GM19035 (cell line): ENCODE results near the gene CX3CR1.
"Not testable (repeated sequence)": the region's sequence is repeated elsewhere in the genome, so short reads cannot be mapped to it uniquely, and the experiment has no call there.

ENCODE experiments used
- ATAC-seq: cut with Tn5 transposase; IDR thresholded peaks from one replicate; pipeline ENCODE4 v1.9.1; 2021; ENCODE audit not compliant: unreplicated experiment

Gene CX3CR1

GRCh38 chr3:39268549-39268900 is 11.3 kb downstream of the CX3CR1 start:
- no peak for ATAC-seq

- ATAC-seq, result no peak
Observed at GRCh38 chr3:39267631-39268548, 11.9 kb downstream of the CX3CR1 start.

- no peak for ATAC-seq
Observed at GRCh38 chr3:39264053-39264452, 15.8 kb downstream of the CX3CR1 start.

GRCh38 chr3:39263576-39263975 is 16.3 kb downstream of the CX3CR1 start:
- ATAC-seq, result no peak

- no peak for ATAC-seq
Observed at GRCh38 chr3:39262846-39263245, 17.0 kb downstream of the CX3CR1 start.

- no peak for ATAC-seq
Observed at GRCh38 chr3:39261726-39262125, 18.1 kb downstream of the CX3CR1 start.

- peak; percentile 51 for ATAC-seq
Observed at GRCh38 chr3:39260957-39261356, 18.9 kb downstream of the CX3CR1 start.

- ATAC-seq, result no peak
Observed at GRCh38 chr3:39260318-39260717, 19.5 kb downstream of the CX3CR1 start.

- ATAC-seq, result peak; percentile 98
Observed at GRCh38 chr3:39255503-39256325, 24.1 kb downstream of the CX3CR1 start.

- peak; percentile 1 for ATAC-seq
Observed at GRCh38 chr3:39254806-39255449, 24.9 kb downstream of the CX3CR1 start.

- no peak for ATAC-seq
Observed at GRCh38 chr3:39251576-39251975, 28.3 kb downstream of the CX3CR1 start.

GRCh38 chr3:39250116-39250747 is 29.6 kb downstream of the CX3CR1 start:
- no peak for ATAC-seq

GRCh38 chr3:39249453-39250115 is 30.3 kb downstream of the CX3CR1 start:
- ATAC-seq, result no peak

GRCh38 chr3:39241561-39241960 is 38.3 kb downstream of the CX3CR1 start:
- ATAC-seq, result no peak

- ATAC-seq, result no peak
Observed at GRCh38 chr3:39237027-39237426, 42.8 kb downstream of the CX3CR1 start.

GRCh38 chr3:39234651-39235050 is 45.2 kb downstream of the CX3CR1 start:
- ATAC-seq, result no peak

- no peak for ATAC-seq
Observed at GRCh38 chr3:39232859-39233258, 47.0 kb downstream of the CX3CR1 start.

- no peak for ATAC-seq
Observed at GRCh38 chr3:39230453-39230852, 49.4 kb downstream of the CX3CR1 start.

GRCh38 chr3:39228496-39228895 is 51.3 kb downstream of the CX3CR1 start:
- no peak for ATAC-seq

- ATAC-seq, result not testable (repeated sequence)
Observed at GRCh38 chr3:39227596-39227995, 52.2 kb downstream of the CX3CR1 start.
